ENCODE results near the gene CPSF3. TPM values are rescaled to one million over a fixed set of nuclear protein-coding genes. Genes with fewer than 3 reads are reported as not detected.

CPSF3 gene
- total and polyA plus RNA-seq, 2 of the 8 experiments (the other 6 are each of a cell fraction or from before 2014, with no cell fraction given) = 44.5 to 93.3 TPM

- no peaks in the 10 kb centered on the region for H3K79me2 ChIP-seq (ENCODE audit: control insufficient read depth in 1 of 2, insufficient read depth in 2 of 2, low read length in 2 of 2)
- H2AFZ ChIP-seq (ENCODE audit: low read length) = no peak overlapping the region
- H2BK120ac ChIP-seq (replicated peaks; ENCODE audit: low read depth, low read length) = no peak overlapping the region
- no peaks in the 10 kb centered on the region for H3K79me1 ChIP-seq (ENCODE audit: low read depth, low read length)
- no peak overlapping the region for H3K4ac ChIP-seq (replicated peaks; ENCODE audit: insufficient read length, low read depth, low read length)
- no peak overlapping the region for H4K8ac ChIP-seq (ENCODE audit: extremely low read depth, insufficient read depth, low read length)
- no peak overlapping the region for H3K4me2 ChIP-seq (ENCODE audit: insufficient read depth in 1 of 2, low read depth in 2 of 2, low read length in 2 of 2)
- no peaks in the 10 kb centered on the region for H3K27me3 ChIP-seq (replicated peaks in 1 of 4; ENCODE audit: control insufficient read depth in 3 of 4, extremely low read depth in 1 of 4, insufficient read depth in 3 of 4, low read length in 3 of 4)
- no peak overlapping the region for H2BK5ac ChIP-seq (ENCODE audit: low read depth, low read length)
- H3K23me2 ChIP-seq (ENCODE audit: low read depth, low read length) = no peaks in the 10 kb centered on the region
- no peak overlapping the region for H2AK5ac ChIP-seq (ENCODE audit: low read depth, low read length)
- H4K5ac ChIP-seq (ENCODE audit: insufficient read length, low read depth, low read length) = no peak overlapping the region
- ChIA-PET CTCF (ENCODE audit: partially characterized antibody) (interaction anchor here (0.8 to 1.3 kb wide), 2 partner anchors 27 to 140 kb away, joined by 3 read pairs; no protein-coding TSS in a partner anchor), POLR2A (ENCODE audit: partially characterized antibody) (interaction anchor here (1.5 kb wide), 1 partner anchor 168 kb away, joined by 3 read pairs; no protein-coding TSS in a partner anchor)
- DNase-seq (ENCODE audit: low read depth in 1 of 2, low spot score in 2 of 2) (no peak), FAIRE-seq (no peak)
- H3K27ac ChIP-seq (ENCODE audit: low read depth, low read length) = no peak overlapping the region
- no peak overlapping the region for H3K9ac ChIP-seq (replicated peaks in 1 of 4; ENCODE audit: extremely low read depth in 1 of 4, low read depth in 3 of 4, low read length in 3 of 4)
- H3K56ac ChIP-seq (replicated peaks; ENCODE audit: insufficient read length, low read depth, low read length) = no peak overlapping the region
- WGBS, 2 experiments (ENCODE audit: extremely low coverage in 1 of 2, insufficient coverage in 1 of 2, insufficient read length in 1 of 2, insufficient replicate concordance in 2 of 2, low coverage in 1 of 2, low lambda C conversion rate in 2 of 2, missing lambda C conversion rate in 1 of 2) = 91% methylated on average over 4 of the region's 5 CpGs; no CpG with 5 or more reads in 1 of the 2 experiments
- H3K14ac ChIP-seq (ENCODE audit: insufficient read length) = no peak overlapping the region
- no peaks in the 10 kb centered on the region for H3K9me3 ChIP-seq (ENCODE audit: insufficient read depth in 2 of 2, low read depth in 1 of 2, low read length in 1 of 2)
- H2BK20ac ChIP-seq (ENCODE audit: low read length) = no peak overlapping the region
- H2BK15ac ChIP-seq (ENCODE audit: low read length) = no peak overlapping the region
- H4K91ac ChIP-seq (replicated peaks; ENCODE audit: insufficient read length, low read length) = no peak overlapping the region
- TF ChIP-seq NANOG (IDR thresholded peaks at IDR 0.05; ENCODE audit: insufficient read depth, low read depth, low read length, poor library complexity, severe bottlenecking) (no peak), EGR1 (IDR thresholded peaks at IDR 0.05; ENCODE audit: borderline replicate concordance, low read depth, low read length) (no peak), SRF (IDR thresholded peaks at IDR 0.05; ENCODE audit: low read depth, low read length) (no peak), E2F6 (IDR thresholded peaks at IDR 0.05) (no peak), BACH1 (IDR thresholded peaks at IDR 0.05; ENCODE audit: low read length) (no peak), HDAC6 (IDR thresholded peaks at IDR 0.05; ENCODE audit: low read depth, low read length) (no peak), CBX8 (IDR thresholded peaks at IDR 0.05; ENCODE audit: borderline replicate concordance, low read depth, low read length) (no peak)
- no peak overlapping the region for H3K18ac ChIP-seq (ENCODE audit: extremely low read depth, low read length)
- no peak overlapping the region for H3K4me3 ChIP-seq (ENCODE audit: extremely low read depth in 1 of 4, insufficient read depth in 2 of 4, low read depth in 3 of 4, low read length in 4 of 4)
- no peak overlapping the region for H2BK12ac ChIP-seq (ENCODE audit: low read depth, low read length)
- no peak overlapping the region for H3K23ac ChIP-seq (ENCODE audit: insufficient read length)
- H3K4me1 ChIP-seq (replicated peaks in 1 of 4; ENCODE audit: control insufficient read depth in 3 of 4, insufficient read depth in 4 of 4, low read length in 3 of 4) = no peaks in the 10 kb centered on the region
- peaks cover 4 to 49% (median 24%) of the 10 kb centered on the region in 4 experiments for H3K36me3 ChIP-seq (ENCODE audit: control insufficient read depth in 2 of 4, insufficient read depth in 4 of 4, low read length in 3 of 4)
- H4K20me1 ChIP-seq (replicated peaks in 1 of 2; ENCODE audit: control insufficient read depth in 1 of 2, insufficient read depth in 2 of 2, low read length in 2 of 2) = peaks cover 0 to 6% of the 10 kb centered on the region in 2 experiments
These were observed 38.9 kb downstream of the CPSF3 start for GRCh38 chr2:9462313-9462712.
